H9 (cell line): Measurements from ENCODE around the gene MSI1. TPM values are rescaled to one million over a fixed set of nuclear protein-coding genes. Genes with fewer than 3 reads are reported as not detected.

Experiments used
- DNase-seq: peaks from one replicate; pipeline ENCODE4 v3.0.0-alpha.2; 2017
- H2AFZ ChIP-seq: one replicate; pipeline ENCODE4 v1.6.1; 2013; ENCODE audit warnings: mild to moderate bottlenecking, low read length, control low read depth, moderate library complexity
- H2AK5ac ChIP-seq: 2 replicates; pipeline ENCODE4 v1.6.1; 2013; ENCODE audit warnings: low read length, control low read depth, mixed read lengths; ENCODE audit not compliant: insufficient read length
- H2BK120ac ChIP-seq: one replicate; pipeline ENCODE4 v1.6.1; 2013; ENCODE audit warnings: low read depth, mild to moderate bottlenecking, low read length, control low read depth, inconsistent platforms; ENCODE audit not compliant: poor library complexity, severe bottlenecking
- H2BK12ac ChIP-seq: 2 replicates; pipeline ENCODE4 v1.6.1; 2013; ENCODE audit warnings: low read length, control low read depth, mixed read lengths, low read depth; ENCODE audit not compliant: insufficient read length
- H2BK15ac ChIP-seq: 2 replicates; pipeline ENCODE4 v1.6.1; 2013; ENCODE audit warnings: low read depth, low read length, control low read depth
- H2BK20ac ChIP-seq: one replicate; pipeline ENCODE4 v1.6.1; 2013; ENCODE audit warnings: low read depth, mild to moderate bottlenecking, low read length, control low read depth, inconsistent platforms; ENCODE audit not compliant: poor library complexity, severe bottlenecking
- H2BK5ac ChIP-seq: 2 replicates; pipeline ENCODE4 v1.6.1; 2013; ENCODE audit warnings: low read length, control low read depth, mixed read lengths; ENCODE audit not compliant: insufficient read length
- H3K14ac ChIP-seq: 2 replicates; pipeline ENCODE4 v1.6.1; 2013; ENCODE audit warnings: low read length, control low read depth; ENCODE audit not compliant: insufficient read depth
- H3K18ac ChIP-seq: 2 replicates; pipeline ENCODE4 v1.6.1; 2013; ENCODE audit warnings: low read depth, mild to moderate bottlenecking, mixed read lengths, low read length, control low read depth; ENCODE audit not compliant: insufficient read length
- H3K23ac ChIP-seq: 2 replicates; pipeline ENCODE4 v1.6.1; 2013; ENCODE audit warnings: low read length, control low read depth, mixed read lengths, low read depth; ENCODE audit not compliant: insufficient read length
- H3K23me2 ChIP-seq: 2 replicates; pipeline ENCODE4 v1.6.1; 2013; ENCODE audit warnings: low read depth, mild to moderate bottlenecking, mixed read lengths, low read length, control low read depth; ENCODE audit not compliant: insufficient read length, poor library complexity, severe bottlenecking
- H3K27ac ChIP-seq: 2 replicates; pipeline ENCODE4 v1.5.1; 2013; ENCODE audit warnings: low read length, control low read depth, mixed read lengths, low read depth; ENCODE audit not compliant: insufficient read length
- H3K27me3 ChIP-seq: 2 replicates; pipeline ENCODE4 v1.6.1; 2013; ENCODE audit warnings: low read length, control low read depth, inconsistent platforms; ENCODE audit not compliant: insufficient read depth
- H3K4ac ChIP-seq: 2 replicates; pipeline ENCODE4 v1.6.1; 2013; ENCODE audit warnings: low read depth, mild to moderate bottlenecking, control low read depth, inconsistent platforms, low read length, moderate library complexity
- H3K4me1 ChIP-seq: 2 replicates; pipeline ENCODE4 v1.6.1; 2013; ENCODE audit warnings: low read length, control low read depth, inconsistent platforms; ENCODE audit not compliant: insufficient read depth
- H3K4me2 ChIP-seq: 2 replicates; pipeline ENCODE4 v1.6.1; 2013; ENCODE audit warnings: low read length, control low read depth, mixed read lengths; ENCODE audit not compliant: insufficient read length, insufficient read depth
- H3K56ac ChIP-seq: 2 replicates; pipeline ENCODE4 v1.6.1; 2013; ENCODE audit warnings: low read depth, mild to moderate bottlenecking, mixed read lengths, low read length, control low read depth; ENCODE audit not compliant: insufficient read length
- H3K79me1 ChIP-seq: 2 replicates; pipeline ENCODE4 v1.6.1; 2013; ENCODE audit warnings: low read depth, mild to moderate bottlenecking, moderate library complexity, low read length, control low read depth, inconsistent platforms; ENCODE audit not compliant: insufficient read depth, poor library complexity, severe bottlenecking
- H3K79me2 ChIP-seq: 2 replicates; pipeline ENCODE4 v1.6.1; 2013; ENCODE audit warnings: low read length, control low read depth, inconsistent platforms; ENCODE audit not compliant: insufficient read depth
- H3K9ac ChIP-seq: 2 replicates; pipeline ENCODE4 v1.6.1; 2013; ENCODE audit warnings: low read length, control low read depth, mixed read lengths; ENCODE audit not compliant: insufficient read length; ENCODE audit errors: extremely low read depth
- H3K9me3 ChIP-seq: one replicate; pipeline ENCODE4 v1.6.1; 2013; ENCODE audit warnings: low read depth, low read length, inconsistent platforms; ENCODE audit not compliant: control insufficient read depth
- H3T11ph ChIP-seq: one replicate; pipeline ENCODE4 v1.6.1; 2013; ENCODE audit warnings: mild to moderate bottlenecking, low read length, control low read depth, inconsistent platforms
- H4K20me1 ChIP-seq: one replicate; pipeline ENCODE4 v1.6.1; 2013; ENCODE audit not compliant: control insufficient read depth, insufficient read length, insufficient read depth
- H4K5ac ChIP-seq: 2 replicates; pipeline ENCODE4 v1.6.1; 2013; ENCODE audit warnings: low read depth, mild to moderate bottlenecking, mixed read lengths, low read length, control low read depth; ENCODE audit not compliant: insufficient read length
- H4K8ac ChIP-seq: replicated peaks from 2 replicates; pipeline ENCODE4 v1.6.1; 2013; ENCODE audit warnings: low read length, control low read depth, mixed read lengths, low read depth; ENCODE audit not compliant: insufficient read length
- H4K91ac ChIP-seq: 2 replicates; pipeline ENCODE4 v1.6.1; 2013; ENCODE audit warnings: low read depth, mild to moderate bottlenecking, moderate library complexity, mixed read lengths, low read length, control low read depth; ENCODE audit not compliant: insufficient read length
- H3K27ac Mint-ChIP-seq, 3 experiments: 2 replicates in 2 of 3; 3 replicates in 1 of 3; pipeline ENCODE4 v1.8.0; 2020 to 2021; ENCODE audit warnings: mixed read lengths in 3 of 3, mild to moderate bottlenecking in 1 of 3, moderate library complexity in 1 of 3
- H3K27me3 Mint-ChIP-seq: 2 replicates; pipeline ENCODE4 v1.8.0; 2021; ENCODE audit warnings: low read depth, mild to moderate bottlenecking, moderate library complexity, mixed read lengths
- H3K36me3 Mint-ChIP-seq, 3 experiments: 2 replicates in 2 of 3; 3 replicates in 1 of 3; pipeline ENCODE4 v1.8.0; 2020 to 2021; ENCODE audit warnings: low read depth in 3 of 3, mixed read lengths in 3 of 3; ENCODE audit not compliant: insufficient read depth in 1 of 3
- H3K4me1 Mint-ChIP-seq, 2 experiments: 2 replicates each; pipeline ENCODE4 v1.8.0; 2020; ENCODE audit warnings: mixed read lengths in 2 of 2
- H3K4me3 Mint-ChIP-seq, 2 experiments: 2 replicates in 1 of 2; 3 replicates in 1 of 2; pipeline ENCODE4 v1.8.0; 2020 to 2021; ENCODE audit warnings: mild to moderate bottlenecking in 2 of 2, mixed read lengths in 2 of 2, moderate library complexity in 1 of 2
- H3K9me3 Mint-ChIP-seq, 2 experiments: 2 replicates in 1 of 2; 3 replicates in 1 of 2; pipeline ENCODE4 v1.8.0; 2020; ENCODE audit warnings: mild to moderate bottlenecking in 2 of 2, mixed read lengths in 2 of 2, moderate library complexity in 1 of 2
- WGBS: extraction: QIAGEN DNeasy Blood & Tissue Kit; methylation state at CpG from one replicate; pipeline ENCODE4 v1.1.7; 2013; ENCODE audit warnings: missing lambda C conversion rate, low lambda C conversion rate, mixed read lengths; ENCODE audit not compliant: insufficient read length; ENCODE audit errors: extremely low coverage; 5-methylcytosine and 5-hydroxymethylcytosine counted together
- total RNA-seq: library from RNA; stranded (reverse); gene quantifications from 2 replicates; pipeline ENCODE4 v1.2.1, GENCODE V29; 2021
- TF ChIP-seq, protein P1 (sequence below): fragments of 200-600 bp; sonication (generic); conservative IDR thresholded peaks from 3 replicates; pipeline ENCODE4 v1.8.0; 2021; ENCODE audit warnings: antibody characterized with exemption, mild to moderate bottlenecking

The MSI1 gene
- total RNA-seq, 1 experiment from 2014 or later, result 91.5 TPM

- peak overlapping the region; percentile 59 to 80 for H3K4me3 Mint-ChIP-seq
Measured at GRCh38 chr12:120388691-120389481, 19.9 kb upstream of the MSI1 start.

More at GRCh38 chr12:120388691-120389481, 19.9 kb upstream of the MSI1 start:
- Mint-ChIP-seq H3K27ac (peak overlapping the region; percentile 95 to 99 (median 98); a peak in 6 of 7 replicates), H3K9me3 (no peaks in the 10 kb centered on the region; a peak in 1 of 5 replicates), H3K27me3 (peaks cover 11% of the 10 kb centered on the region), H3K36me3 (no peaks in the 10 kb centered on the region), H3K4me1 (peaks cover 21 to 35% of the 10 kb centered on the region in 2 experiments)
- Histone ChIP-seq H3K56ac (no peak overlapping the region), H3K23ac (no peak overlapping the region), H2BK12ac (no peak overlapping the region), H3K18ac (peak overlapping the region; percentile 70), H4K20me1 (no peaks in the 10 kb centered on the region), H3K27me3 (no peaks in the 10 kb centered on the region), H3K9me3 (no peaks in the 10 kb centered on the region), H2AFZ (no peak overlapping the region), H3T11ph (no peak overlapping the region), H4K8ac (no peak overlapping the region), H2AK5ac (no peak overlapping the region), H3K4me1 (peaks cover 3% of the 10 kb centered on the region; the same call in 1 of the 2 replicates), H3K79me2 (no peaks in the 10 kb centered on the region), H3K9ac (no peak overlapping the region), H3K4me2 (peak overlapping the region; percentile 97), H2BK5ac (no peak overlapping the region), H3K14ac (0 out of 2 replicates have a peak overlapping the region, but pooled peaks have one; percentile 32), H2BK120ac (no peak overlapping the region), H4K91ac (no peak overlapping the region), H4K5ac (peak overlapping the region; percentile 99), H2BK20ac (no peak overlapping the region), H2BK15ac (0 out of 2 replicates have a peak overlapping the region, but pooled peaks have one; percentile 27), H3K27ac (peak overlapping the region; percentile 27), H3K79me1 (no peaks in the 10 kb centered on the region), H3K4ac (no peak overlapping the region), H3K23me2 (peaks cover 8% of the 10 kb centered on the region)
- WGBS, result no CpG with 5 or more reads among the region's 24 CpGs
- peak; percentile 91 for DNase-seq
- TF ChIP-seq, protein P1, sequence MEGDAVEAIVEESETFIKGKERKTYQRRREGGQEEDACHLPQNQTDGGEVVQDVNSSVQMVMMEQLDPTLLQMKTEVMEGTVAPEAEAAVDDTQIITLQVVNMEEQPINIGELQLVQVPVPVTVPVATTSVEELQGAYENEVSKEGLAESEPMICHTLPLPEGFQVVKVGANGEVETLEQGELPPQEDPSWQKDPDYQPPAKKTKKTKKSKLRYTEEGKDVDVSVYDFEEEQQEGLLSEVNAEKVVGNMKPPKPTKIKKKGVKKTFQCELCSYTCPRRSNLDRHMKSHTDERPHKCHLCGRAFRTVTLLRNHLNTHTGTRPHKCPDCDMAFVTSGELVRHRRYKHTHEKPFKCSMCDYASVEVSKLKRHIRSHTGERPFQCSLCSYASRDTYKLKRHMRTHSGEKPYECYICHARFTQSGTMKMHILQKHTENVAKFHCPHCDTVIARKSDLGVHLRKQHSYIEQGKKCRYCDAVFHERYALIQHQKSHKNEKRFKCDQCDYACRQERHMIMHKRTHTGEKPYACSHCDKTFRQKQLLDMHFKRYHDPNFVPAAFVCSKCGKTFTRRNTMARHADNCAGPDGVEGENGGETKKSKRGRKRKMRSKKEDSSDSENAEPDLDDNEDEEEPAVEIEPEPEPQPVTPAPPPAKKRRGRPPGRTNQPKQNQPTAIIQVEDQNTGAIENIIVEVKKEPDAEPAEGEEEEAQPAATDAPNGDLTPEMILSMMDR, result no peak
